Measurements from ENCODE around the gene DNAH7.

Gene DNAH7

DNA sequence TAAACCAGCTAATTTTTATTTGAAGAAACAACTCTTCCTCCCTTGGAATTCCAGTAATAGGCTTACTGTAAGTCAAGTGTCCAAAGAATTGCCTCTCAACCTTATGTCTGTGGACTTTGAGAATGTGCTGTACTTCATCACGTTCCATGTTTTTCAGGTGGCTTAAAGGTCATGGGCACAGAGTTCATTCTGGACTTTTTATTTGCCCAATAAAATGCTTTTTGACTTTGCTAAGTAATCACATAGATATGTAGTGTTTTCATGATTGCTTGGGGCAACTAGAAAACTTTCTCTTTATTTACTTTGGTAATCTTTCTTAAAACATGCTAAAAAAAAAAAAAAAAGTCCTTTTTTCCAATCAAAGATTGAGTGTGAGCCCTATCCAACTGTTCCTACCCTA is 10.4 kb upstream of the DNAH7 start:
- in situ Hi-C loops (cut with HindIII; ENCODE audit: low sequenced_read_pairs) = no loop called here

DNA sequence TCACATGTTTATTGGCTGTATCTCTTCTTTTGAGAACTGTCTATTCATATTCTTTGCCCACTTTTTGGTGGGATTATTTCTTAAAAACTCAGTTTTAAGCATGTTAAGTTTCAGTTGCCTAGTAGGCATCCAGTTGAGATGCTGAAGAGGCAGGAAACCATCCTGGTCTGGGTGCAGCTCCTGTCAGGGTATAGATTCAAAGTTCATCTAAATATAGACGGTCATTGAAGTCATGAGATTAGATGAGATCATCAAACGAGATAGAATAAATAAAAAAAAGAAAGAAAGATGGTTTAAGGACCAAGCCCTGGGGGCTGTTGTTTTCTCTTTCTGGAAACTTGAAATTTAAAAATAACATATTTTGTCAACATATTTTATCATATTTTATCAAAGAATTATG is 9.2 kb upstream of the DNAH7 start:
- in situ Hi-C loops (cut with HindIII; ENCODE audit: low sequenced_read_pairs) = no loop called here

DNA sequence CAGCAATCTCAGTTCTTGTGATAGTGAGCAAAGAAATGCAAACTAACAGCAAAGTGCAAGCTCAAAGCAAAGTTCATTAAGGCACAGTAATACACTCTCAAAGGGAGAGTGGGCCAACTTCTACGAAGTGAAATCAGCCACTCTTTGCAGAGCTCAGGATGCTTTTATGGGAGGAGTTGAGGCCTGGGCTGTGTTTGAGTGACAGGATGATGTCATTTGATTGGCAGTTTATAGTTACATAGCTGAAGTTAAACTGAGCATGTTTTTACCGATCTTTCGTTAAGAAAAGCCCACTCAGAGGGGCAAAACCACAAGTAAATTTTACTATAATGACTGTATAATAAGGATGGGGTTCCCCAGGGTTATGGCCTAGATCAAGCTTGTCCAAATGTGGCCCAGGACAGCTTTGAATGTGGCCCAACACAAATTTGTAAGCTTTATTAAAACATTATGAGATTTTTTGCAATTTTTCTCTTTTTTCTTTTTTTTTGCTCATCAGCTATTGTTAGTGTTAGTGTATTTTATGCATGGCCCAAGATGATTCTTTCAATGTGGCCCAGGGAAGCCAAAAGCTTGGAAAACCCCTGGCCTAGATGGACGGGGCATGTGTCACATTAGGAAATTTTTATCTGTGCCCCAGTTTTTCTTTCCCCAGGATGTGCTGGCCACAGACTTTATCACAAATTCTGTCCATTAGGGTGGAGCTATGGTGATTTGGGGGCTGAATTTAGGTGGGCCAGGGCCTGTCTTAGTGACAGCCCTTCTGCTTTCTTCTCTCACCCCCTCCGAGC is 8.3 kb upstream of the DNAH7 start:
- in situ Hi-C loops (cut with HindIII; ENCODE audit: low sequenced_read_pairs) = no loop called here

DNA sequence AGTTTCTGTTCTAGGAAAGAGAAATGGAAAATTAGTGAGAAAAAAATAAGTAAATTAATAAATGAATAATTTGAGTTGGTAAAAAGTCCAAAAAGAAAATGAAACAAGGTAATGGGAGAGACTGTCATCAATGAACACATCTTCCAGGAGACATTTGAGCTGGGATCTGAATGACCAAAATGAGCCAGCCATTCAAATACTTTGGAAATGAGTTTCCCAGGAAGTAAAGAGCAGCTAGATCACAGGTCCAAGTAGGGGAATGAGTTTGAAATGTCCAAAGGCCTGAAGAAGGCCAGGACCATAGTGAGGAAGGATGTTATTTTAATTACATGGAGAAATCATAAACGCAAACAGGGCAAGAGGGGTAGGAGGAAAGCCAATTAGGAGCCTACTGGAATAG is 6.6 kb upstream of the DNAH7 start:
- in situ Hi-C loops (cut with HindIII; ENCODE audit: low sequenced_read_pairs) = no loop called here

DNA sequence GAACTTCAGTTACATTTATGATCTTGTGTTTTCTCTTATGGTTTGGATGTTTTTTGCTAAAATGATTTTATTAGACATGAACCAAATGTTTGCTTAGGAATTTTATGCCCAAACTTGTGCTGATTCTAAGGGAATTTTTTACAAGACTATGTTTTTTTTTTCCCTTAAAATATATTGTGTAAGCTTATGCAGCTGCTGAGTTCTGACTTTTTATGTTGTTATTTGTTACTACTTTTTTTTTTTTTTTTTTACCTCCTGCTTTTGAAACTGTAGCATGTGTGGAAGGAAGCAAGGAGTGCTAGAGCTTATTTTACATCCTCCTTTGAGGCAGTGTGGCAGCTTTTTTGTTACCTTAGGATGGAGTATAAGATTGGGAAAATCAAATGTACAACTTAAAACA is 6.0 kb upstream of the DNAH7 start:
- in situ Hi-C loops (cut with HindIII; ENCODE audit: low sequenced_read_pairs) = loop anchor here (5.0 kb wide), 1 partner anchor 93 kb away; no protein-coding TSS in a partner anchor

DNA sequence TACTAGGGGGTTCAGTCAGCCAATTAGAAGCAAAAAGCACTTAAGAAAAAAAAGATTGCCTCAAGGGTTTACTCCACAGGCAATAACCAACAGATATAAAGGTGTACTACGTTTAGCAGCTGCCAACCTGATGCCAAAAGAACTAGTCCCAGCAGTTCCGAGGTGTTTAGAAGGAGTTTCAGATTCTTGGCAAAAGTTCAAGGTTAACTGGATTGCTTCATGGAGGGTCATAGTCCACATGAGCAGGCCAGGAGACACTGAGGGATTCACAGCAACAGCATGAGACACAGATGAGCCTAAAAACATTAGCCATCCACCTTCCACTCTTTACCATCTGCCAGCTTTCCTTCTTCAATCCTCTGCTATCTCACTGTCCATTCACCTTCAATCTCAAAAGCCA is 4.9 kb upstream of the DNAH7 start:
- in situ Hi-C loops (cut with HindIII; ENCODE audit: low sequenced_read_pairs) = loop anchor here (5.0 kb wide), 1 partner anchor 94 kb away; no protein-coding TSS in a partner anchor

DNA sequence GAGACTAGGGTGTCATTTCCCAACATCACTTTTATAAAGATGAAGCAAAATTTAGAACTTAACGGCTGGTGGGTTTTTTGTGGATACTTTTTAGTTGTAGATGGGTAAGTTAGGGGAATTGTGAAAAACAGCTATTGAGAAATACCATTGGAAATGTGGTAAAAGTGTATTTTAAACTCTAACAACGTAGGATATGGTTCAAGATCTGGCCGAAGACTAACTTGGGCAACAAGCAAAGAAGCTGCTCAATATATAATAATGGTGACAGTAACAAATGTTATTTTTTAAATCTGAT is 1.6 kb downstream of the DNAH7 start:
- in situ Hi-C loops (cut with HindIII; ENCODE audit: low sequenced_read_pairs) = no loop called here

DNA sequence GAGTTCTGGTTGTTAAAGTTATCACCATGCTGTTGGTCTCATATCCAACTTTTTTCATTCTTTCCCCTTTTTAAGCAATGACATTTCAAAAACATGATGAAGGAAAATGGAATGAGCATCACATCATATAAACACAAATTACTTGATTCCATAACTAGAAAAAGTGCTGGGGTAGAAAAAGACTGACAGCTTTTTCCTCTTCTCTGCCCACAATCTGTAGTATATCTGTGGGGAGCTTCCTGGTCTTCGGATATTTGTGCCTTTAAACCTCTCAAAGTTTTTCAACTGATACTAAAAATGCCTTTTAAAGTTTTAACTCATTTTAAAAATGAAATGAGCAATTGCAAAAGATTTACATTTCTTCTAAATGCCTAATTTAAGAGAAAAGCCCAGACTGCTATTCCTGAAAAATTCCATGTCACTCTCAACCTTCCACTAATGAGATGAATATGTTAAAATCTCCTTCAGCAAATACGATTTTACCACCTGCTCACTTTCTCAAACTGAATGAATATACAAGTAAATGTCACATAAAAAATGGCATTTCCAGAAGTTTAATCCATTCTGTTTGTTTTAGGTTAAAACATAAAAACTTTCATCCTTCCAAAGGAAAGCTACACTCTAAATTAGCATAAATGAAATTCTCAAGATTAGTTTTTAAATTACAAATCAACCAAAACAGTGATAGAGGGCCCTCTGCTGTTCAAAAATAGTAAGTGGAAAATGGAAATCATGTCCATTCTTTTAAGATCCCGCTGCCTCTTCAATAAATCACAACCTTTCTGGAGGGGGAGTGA is 2.1 kb downstream of the DNAH7 start:
- in situ Hi-C loops (cut with HindIII; ENCODE audit: low sequenced_read_pairs) = no loop called here

DNA sequence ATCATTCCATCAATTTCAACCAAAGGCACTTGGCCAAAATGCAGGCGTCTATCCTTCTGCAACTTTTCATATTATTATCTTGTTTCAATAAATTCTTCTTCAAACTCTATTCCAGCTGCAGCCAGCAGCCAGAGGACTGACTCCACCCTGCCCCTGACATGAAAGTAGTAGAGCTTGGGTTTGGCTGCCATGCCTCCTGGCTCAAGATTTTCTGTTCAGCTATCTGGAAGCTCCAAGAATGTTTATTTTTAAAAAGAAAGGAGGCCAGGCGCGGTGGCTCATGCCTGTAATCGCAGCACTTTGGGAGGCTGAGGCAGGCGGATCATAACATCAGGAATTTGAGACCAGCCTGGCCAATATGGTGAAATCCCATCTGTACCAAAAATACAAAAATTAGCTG is 4.9 kb downstream of the DNAH7 start:
- in situ Hi-C loops (cut with HindIII; ENCODE audit: low sequenced_read_pairs) = no loop called here

DNA sequence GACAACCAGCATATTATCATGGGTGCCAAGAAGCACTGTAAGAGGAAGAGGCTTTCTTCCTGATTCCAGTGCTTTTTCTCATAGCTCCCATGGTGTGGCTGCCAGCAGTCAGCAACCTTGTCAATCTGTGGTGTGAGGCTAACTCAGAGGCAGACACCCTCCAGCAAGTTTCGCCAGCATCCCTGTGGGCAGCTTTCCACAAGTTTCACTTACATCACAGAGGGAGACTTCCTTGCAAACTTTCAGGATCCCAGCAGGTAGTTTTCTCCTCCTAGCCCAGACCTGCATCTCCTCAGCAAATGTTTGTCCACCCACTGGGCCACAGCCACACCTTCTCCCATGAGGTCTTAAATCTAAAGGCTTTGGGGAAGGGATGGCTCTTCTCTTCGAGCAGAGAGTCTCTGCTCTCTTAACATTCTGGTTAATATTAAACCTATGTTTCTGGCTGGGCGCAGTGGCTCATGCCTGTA is 9.1 kb downstream of the DNAH7 start:
- in situ Hi-C loops (cut with HindIII; ENCODE audit: low sequenced_read_pairs) = no loop called here

DNA sequence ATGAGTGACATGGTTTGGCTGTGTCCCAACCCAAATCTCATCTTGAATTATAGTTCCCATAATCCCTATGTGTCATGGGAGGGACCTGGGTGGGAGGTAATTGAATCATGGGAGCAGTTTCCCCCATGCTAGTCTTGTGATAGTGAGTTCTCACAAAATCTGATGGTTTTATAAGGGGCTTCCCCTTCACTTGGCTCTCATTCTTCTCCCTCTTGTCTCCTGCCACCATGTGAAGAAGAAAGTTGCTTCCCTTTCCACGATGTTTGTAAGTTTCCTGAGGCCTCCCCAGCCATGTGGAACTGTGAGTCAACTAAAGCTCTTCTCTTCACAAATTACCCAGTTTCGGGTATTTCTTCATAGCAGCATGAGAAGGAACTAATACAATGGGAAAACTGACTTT is 14.0 kb downstream of the DNAH7 start:
- in situ Hi-C loops (cut with HindIII; ENCODE audit: low sequenced_read_pairs) = no loop called here

DNA sequence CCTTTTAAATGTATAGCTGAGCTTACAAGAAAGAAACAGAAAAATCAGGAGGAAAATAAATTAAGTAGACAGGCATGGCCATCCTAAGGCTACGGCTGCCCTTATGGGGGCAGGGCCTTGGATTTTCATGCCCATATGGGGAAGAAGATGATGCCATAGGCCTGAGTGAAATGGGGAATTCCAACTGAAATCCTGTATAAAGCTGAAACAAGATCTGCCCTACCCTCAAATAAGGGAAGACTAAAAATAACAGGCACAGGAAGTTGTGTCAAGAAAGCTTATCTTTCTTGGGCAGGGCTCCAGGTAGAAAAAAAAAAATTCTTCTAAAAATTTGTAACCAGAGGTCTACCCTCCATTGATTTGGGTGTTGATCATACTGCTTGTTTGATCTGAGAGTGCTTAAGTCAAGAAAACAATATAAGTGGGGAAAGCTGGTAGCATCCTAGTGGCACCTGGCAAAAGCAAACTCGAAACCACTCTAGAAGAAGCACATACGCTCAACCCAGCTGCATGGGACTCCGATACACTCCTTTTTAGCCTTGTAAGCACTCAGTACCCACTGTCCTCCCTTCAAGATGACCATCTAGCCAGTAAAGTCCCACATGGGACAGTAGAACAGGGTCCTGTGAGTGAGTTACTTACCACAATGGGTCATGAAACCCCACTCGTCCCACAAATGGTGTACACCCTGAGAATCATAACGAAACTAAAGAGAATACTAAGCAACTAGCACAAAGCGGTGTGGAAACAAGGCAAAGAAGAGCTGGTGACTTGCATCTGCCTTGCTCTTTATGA is 22.3 kb downstream of the DNAH7 start:
- in situ Hi-C loops (cut with HindIII; ENCODE audit: low sequenced_read_pairs) = no loop called here

DNA sequence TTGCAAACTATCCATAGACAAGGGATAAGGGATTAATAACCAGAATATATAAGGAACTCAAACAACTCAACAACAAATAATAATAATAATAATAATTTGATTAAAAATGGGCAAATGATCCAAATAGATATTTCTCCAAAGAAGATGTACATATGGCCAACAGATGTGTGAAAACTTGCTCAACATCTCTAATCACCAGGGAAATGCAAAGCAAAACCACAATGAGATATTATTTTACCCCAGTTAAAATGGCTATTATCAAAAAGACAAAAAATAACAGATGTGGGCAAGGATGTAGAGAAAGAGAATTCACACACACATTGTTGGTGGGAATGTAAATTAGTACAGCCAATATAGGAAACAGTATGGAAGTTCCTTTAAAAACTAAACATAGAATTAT is 26.9 kb downstream of the DNAH7 start:
- in situ Hi-C loops (cut with HindIII; ENCODE audit: low sequenced_read_pairs) = no loop called here

DNA sequence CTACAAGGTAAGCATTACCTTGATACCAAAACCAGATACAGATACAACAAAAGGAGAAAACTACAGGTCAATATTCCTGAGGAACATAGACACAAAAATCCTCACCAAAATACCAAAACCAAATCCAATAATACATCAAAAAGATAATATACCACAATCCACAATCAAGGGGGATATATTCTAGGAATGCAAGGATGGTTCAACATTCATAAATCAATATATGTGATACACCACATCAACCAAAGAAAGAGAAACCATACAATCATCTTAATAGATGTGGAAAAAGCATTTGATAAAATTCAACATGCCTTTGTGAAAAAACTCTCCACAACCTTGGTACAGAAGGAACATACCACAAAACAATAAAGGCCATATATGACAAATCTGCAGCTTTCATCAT is 28.4 kb downstream of the DNAH7 start:
- in situ Hi-C loops (cut with HindIII; ENCODE audit: low sequenced_read_pairs) = no loop called here

DNA sequence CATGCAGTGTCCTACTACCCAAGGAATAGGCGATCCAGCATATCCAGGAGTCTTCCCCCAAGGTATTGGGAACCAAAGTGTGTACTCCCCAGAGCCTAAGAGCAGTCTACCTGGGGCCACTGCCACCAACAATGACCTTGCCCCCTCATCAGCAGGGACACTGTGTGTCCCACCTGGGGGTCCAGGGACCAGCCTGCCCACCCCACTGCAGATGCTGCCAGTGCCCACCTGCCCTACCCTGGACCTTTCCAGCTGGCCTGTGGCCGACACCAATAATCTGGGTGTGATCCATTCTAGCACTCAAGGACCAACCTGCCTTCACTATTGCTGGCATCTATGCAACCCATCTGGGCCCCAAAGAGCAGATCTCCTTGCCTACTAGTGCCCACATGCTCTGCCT is 32.2 kb downstream of the DNAH7 start:
- in situ Hi-C loops (cut with HindIII; ENCODE audit: low sequenced_read_pairs) = no loop called here

DNA sequence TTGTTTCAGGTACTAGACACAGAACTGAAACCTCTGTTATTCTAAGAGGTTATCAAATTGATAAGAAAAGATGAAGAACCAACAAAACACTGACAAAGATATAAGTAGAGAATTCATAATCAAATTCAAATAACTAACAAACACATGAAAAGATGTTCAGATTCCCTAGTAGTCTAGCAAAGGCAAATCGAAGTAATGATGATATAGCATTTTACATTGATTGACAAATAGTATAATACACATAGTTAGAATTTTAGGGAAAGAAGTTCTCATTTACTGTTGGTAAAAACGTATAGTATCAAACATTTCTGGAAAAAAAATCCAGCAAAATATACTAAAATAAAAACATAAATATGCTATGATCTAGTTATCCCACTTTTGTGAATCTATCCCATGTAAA is 50.6 kb downstream of the DNAH7 start:
- in situ Hi-C loops (cut with HindIII; ENCODE audit: low sequenced_read_pairs) = no loop called here

DNA sequence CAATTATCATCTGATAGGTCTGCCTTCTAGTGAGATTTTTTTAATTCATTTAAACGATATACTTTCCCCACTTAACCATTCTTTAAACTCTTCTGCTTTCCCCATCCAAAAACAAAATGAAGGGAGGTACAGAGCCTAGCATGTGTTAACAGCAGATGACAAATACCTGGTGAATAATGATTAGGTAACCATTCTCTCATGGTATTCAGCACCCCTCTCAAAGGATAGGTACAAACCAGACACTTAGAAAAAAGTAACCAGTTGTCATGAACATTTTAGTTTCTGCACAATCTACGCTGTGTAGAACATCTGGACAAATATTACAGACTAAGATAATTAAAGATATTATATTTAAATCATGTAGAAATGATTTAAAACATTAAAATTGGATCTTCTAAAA is 56.3 kb downstream of the DNAH7 start:
- in situ Hi-C loops (cut with HindIII; ENCODE audit: low sequenced_read_pairs) = no loop called here

DNA sequence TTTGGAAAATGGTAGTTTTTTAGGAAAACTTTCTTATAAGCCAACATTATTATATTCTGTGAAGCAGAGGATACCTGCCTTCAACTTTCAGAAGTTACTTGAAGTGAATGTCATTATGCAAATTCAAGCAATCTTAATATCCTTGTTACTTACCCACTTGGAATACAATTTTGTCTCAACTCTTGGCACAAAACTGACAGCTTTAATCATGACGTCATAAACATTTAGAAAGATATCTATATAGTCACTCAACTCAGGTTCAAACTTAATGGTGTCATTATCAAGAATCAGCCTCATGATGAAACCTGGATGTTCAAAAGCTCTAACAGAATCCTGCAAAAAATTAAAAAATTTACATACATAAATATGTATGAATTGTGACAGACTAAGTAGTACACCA is 68.1 kb downstream of the DNAH7 start:
- in situ Hi-C loops (cut with HindIII; ENCODE audit: low sequenced_read_pairs) = no loop called here

DNA sequence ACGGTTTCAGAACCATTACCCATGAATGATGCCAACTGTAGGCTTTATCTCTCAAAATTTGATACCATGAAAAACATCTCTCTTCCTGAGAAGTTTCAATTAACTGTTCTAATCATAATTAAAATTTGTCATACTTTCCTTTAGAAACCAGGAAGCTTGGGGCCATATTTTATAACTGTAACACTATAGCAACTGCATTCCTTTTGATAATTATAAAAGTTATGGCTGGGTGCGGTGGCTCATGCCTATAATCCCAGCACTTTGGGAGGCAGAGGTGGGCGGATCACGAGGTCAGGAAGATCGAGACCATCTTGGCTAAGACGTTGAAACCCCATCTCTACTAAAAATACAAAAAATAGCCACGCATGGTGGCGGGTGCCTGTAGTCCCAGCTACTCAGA is 70.6 kb downstream of the DNAH7 start:
- in situ Hi-C loops (cut with HindIII; ENCODE audit: low sequenced_read_pairs) = no loop called here

DNA sequence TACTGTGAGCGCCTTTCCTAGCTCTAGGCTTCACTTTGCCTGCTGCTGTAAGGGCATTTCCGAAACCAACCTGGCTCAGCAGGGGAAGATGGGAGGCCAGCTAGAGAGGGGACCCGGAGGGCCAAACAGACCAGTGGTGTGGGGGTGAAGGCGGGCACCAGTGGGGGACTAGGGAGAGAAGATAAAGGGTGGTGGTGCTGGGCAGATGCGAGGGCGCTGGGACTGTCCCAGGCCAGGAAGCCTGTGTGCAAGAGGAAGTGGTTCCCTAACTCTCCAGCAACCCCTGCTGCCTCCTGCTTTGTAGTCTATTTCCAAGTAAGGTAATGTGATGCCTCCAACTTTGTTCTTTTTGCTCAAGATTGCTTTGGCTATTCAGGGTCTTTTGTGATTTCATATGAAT is 73.1 kb downstream of the DNAH7 start:
- in situ Hi-C loops (cut with HindIII; ENCODE audit: low sequenced_read_pairs) = no loop called here

DNA sequence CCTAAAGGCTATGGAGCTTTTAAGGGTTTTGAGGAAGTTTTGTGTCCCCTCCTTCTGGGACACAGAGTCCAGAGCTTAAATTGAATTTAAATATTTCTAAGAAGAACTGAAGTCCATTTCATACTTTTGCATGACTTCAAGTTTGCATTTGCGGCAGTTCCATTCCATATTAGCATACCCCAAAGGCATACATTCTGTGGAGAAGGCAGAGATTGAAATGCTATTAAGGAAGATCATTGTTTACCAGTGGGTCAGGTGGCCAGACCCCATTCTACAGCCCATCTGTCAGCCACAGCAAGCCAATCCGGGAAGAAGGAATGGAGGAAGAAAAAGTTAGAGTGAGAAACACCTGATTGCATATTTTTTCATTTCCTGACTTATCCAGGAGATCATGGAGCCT is 75.0 kb downstream of the DNAH7 start:
- in situ Hi-C loops (cut with HindIII; ENCODE audit: low sequenced_read_pairs) = no loop called here

DNA sequence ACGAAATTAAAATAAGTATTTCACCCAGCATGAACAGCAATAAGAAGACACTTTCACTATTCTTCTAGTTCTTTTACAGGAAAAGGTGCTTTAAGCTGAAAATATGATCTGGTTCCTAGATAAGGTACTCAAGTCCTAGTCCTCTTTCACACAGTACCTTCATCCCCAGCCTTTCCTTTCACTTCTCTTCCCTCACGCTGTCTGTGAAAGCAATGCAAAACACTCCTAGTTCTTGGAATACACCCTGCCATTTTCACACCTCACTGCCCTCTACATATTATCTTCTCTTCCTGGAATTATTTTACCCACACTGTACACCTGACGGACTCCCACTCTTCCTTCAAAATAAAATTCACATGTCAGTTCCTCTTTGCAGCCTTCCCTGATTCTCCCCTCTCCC is 82.9 kb downstream of the DNAH7 start:
- in situ Hi-C loops (cut with HindIII; ENCODE audit: low sequenced_read_pairs) = no loop called here

All from endothelial cell of hepatic sinusoid (primary cell).